ENCODE data around the gene NDFIP2. TPM values are rescaled to one million over a fixed set of nuclear protein-coding genes. Genes with fewer than 3 reads are reported as not detected.
A peak's percentile ranks its signal among the peaks of the same experiment; 100 is the strongest.

The NDFIP2 gene
- total RNA-seq, 1 donor from 2014 or later: 46.8 TPM

DNA sequence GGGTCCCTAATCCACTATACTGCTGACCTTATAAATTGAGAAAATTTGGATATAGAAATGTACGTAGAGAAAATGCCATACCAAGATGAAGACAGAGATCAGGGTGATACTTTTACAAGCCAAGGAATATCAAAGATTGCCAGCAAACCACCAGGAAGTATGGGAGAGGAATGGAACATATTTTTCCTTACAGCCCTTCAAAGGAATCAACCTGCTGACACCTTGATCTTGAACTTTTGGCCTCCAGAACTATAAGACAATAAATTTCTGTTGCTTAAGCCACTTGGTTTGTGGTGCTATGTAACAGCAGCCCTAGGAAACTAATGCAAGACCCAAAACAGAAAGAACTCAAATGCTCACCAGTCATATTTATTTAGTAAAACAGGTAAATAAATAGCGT, 10.3 kb upstream of the NDFIP2 start:
- H3K4me3 ChIP-seq (ENCODE audit: low read depth, low read length): no peak overlapping the region
- no peaks in the 10 kb centered on the region for H3K27me3 ChIP-seq (ENCODE audit: control insufficient read depth, insufficient read depth, low read length)
- DNase-seq (ENCODE audit: low read depth): no peak
- TF ChIP-seq, protein P1, sequence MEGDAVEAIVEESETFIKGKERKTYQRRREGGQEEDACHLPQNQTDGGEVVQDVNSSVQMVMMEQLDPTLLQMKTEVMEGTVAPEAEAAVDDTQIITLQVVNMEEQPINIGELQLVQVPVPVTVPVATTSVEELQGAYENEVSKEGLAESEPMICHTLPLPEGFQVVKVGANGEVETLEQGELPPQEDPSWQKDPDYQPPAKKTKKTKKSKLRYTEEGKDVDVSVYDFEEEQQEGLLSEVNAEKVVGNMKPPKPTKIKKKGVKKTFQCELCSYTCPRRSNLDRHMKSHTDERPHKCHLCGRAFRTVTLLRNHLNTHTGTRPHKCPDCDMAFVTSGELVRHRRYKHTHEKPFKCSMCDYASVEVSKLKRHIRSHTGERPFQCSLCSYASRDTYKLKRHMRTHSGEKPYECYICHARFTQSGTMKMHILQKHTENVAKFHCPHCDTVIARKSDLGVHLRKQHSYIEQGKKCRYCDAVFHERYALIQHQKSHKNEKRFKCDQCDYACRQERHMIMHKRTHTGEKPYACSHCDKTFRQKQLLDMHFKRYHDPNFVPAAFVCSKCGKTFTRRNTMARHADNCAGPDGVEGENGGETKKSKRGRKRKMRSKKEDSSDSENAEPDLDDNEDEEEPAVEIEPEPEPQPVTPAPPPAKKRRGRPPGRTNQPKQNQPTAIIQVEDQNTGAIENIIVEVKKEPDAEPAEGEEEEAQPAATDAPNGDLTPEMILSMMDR (IDR thresholded peaks at IDR 0.05; ENCODE audit: insufficient read depth, low read length, poor library complexity, severe bottlenecking): no peak
- no peaks in the 10 kb centered on the region for H3K36me3 ChIP-seq (ENCODE audit: control insufficient read depth, insufficient read depth, low read length)

DNA sequence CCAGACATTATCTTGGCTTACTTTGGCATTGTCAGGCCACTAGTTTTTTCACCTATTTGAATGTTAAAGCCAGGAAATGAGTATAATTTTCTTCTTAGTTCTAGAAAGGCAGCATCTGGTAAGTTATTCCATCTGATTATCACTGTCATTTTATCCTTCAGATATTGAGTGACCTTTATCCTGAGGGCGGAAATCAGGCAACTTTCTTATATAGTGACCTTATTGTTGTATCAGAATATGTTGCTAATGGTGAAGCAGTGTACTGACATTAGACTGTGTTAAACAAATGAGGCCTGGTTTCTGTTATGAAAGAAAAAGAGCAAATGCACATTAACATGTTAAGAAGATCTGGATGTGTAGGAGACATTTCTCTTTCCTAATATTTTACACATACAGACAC, 5.4 kb upstream of the NDFIP2 start:
- no peak for DNase-seq (ENCODE audit: low read depth)
- Histone ChIP-seq H3K4me3 (ENCODE audit: low read depth, low read length) (no peak overlapping the region), H3K27me3 (ENCODE audit: control insufficient read depth, insufficient read depth, low read length) (no peaks in the 10 kb centered on the region), H3K36me3 (ENCODE audit: control insufficient read depth, insufficient read depth, low read length) (no peaks in the 10 kb centered on the region)
- TF ChIP-seq, protein P1 (IDR thresholded peaks at IDR 0.05; ENCODE audit: insufficient read depth, low read length, poor library complexity, severe bottlenecking): no peak

DNA sequence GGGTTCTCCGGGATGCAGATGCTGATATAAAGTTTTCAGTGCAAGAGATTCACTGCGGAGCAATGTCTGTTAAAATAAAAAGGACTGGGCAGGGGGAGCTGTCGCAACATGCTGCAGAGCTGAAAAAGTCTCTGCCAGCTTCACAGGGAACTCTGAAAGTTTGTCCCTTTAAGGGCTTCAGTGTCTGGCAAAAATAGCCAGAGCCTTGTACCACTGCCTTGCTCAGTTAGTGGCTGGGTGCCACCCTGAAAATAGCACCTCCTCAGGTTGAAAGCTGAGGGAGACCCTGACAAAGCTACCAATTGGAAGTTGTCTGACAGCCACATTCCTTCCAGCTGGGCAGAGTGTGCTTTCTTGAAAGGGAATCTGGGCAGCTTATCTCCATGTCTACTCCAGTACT, 3.0 kb upstream of the NDFIP2 start:
- H3K27me3 ChIP-seq (ENCODE audit: control insufficient read depth, insufficient read depth, low read length): no peaks in the 10 kb centered on the region
- TF ChIP-seq, protein P1 (IDR thresholded peaks at IDR 0.05; ENCODE audit: insufficient read depth, low read length, poor library complexity, severe bottlenecking): no peak
- no peaks in the 10 kb centered on the region for H3K36me3 ChIP-seq (ENCODE audit: control insufficient read depth, insufficient read depth, low read length)
- DNase-seq (ENCODE audit: low read depth): no peak
- H3K4me3 ChIP-seq (ENCODE audit: low read depth, low read length): no peak overlapping the region

DNA sequence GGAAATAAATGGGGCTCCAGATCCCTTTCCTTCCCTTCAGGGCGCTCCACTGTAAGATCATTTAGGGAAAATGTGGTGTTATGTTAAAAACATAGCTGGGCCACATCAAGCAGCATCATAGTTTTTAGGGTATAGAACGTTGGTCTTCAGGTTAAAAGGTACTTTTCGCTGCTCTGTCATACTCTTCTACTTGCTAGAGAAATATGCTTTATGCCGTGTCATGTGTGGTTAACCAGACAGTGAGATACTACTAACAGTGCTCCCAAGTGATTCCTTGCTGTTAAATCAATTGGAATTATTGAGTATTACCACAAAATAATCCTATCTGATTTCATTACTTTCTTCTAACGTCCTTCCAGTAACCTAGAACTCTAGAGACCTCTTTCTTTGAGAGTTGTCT, 1.1 kb upstream of the NDFIP2 start:
- TF ChIP-seq, protein P1 (IDR thresholded peaks at IDR 0.05; ENCODE audit: insufficient read depth, low read length, poor library complexity, severe bottlenecking): no peak
- no peak for DNase-seq (ENCODE audit: low read depth)
- H3K36me3 ChIP-seq (ENCODE audit: control insufficient read depth, insufficient read depth, low read length): no peaks in the 10 kb centered on the region
- H3K27me3 ChIP-seq (ENCODE audit: control insufficient read depth, insufficient read depth, low read length): no peaks in the 10 kb centered on the region
- no peak overlapping the region for H3K4me3 ChIP-seq (ENCODE audit: low read depth, low read length)

DNA sequence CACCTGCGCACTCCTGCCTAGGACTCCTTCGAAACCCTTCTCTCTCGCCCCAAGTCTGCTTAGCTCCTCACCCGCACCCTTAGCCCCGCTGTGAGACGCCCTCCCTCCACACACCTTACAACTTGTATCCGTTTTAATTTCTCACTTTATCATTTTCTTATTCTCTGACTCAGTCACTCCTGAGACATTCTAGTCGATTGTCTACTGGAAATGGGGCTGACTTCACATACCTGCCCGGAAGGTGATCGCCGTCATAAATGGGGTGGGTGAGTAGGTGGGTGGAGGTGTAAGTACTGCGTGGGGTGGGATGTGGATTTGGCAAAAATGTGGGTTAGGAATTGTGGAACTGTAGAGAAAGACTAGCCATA, 714 bp downstream of the NDFIP2 start:
- TF ChIP-seq, protein P1 (IDR thresholded peaks at IDR 0.05; ENCODE audit: insufficient read depth, low read length, poor library complexity, severe bottlenecking): no peak
- peak overlapping the region; percentile 98 for H3K4me3 ChIP-seq (ENCODE audit: low read depth, low read length)
- DNase-seq (ENCODE audit: low read depth): no peak
- H3K27me3 ChIP-seq (ENCODE audit: control insufficient read depth, insufficient read depth, low read length): no peaks in the 10 kb centered on the region
- H3K36me3 ChIP-seq (ENCODE audit: control insufficient read depth, insufficient read depth, low read length): no peaks in the 10 kb centered on the region

DNA sequence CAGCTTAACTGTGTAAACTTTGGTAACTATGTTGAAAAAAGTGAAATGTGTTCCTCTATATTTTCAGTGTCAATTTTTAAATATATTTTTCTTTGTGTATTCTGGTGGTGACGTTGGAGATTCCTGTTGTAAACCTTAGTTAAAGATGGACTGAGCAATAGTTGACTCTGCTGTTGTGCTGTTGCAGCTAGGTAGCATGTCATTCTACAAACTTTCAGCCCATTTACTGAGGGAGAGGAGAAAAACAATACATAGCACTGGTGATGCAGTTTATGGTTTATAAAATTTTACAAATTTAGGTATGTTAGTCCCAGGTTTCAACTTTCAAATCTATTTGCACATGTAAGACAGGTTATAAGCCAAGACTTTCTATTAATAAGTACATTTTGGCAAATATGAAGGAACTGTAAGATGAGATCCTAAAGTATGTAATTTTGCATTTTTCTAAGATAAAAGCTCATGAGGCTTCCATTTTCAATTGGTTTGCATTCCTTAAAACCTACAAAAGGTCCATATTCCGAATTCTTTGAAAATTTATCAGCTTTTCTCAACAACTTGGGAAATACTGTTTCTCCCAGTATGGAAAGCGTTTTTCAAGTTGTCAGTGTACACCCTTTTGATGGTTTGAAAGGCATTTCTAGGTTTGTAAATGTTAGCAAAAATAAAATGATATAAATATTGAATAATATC, 1.5 kb downstream of the NDFIP2 start:
- DNase-seq (ENCODE audit: low read depth): no peak
- Histone ChIP-seq H3K27me3 (ENCODE audit: control insufficient read depth, insufficient read depth, low read length) (no peaks in the 10 kb centered on the region), H3K4me3 (ENCODE audit: low read depth, low read length) (peak overlapping the region; percentile 98), H3K36me3 (ENCODE audit: control insufficient read depth, insufficient read depth, low read length) (no peaks in the 10 kb centered on the region)
- TF ChIP-seq, protein P1 (IDR thresholded peaks at IDR 0.05; ENCODE audit: insufficient read depth, low read length, poor library complexity, severe bottlenecking): no peak

Measured in kidney epithelial cell (primary cell).